NT2/D1 (cell line): ENCODE results near the gene AK8.

Experiments
- DNase-seq: peaks from one replicate; pipeline ENCODE4 v3.0.0-alpha.2; 2011; ENCODE audit warnings: low read depth, low spot score
- H3K27me3 ChIP-seq: 2 replicates; pipeline ENCODE4 v1.6.0; 2011; ENCODE audit warnings: mild to moderate bottlenecking; ENCODE audit not compliant: insufficient read length, insufficient read depth
- H3K36me3 ChIP-seq: 2 replicates; pipeline ENCODE4 v1.6.1; 2011; ENCODE audit warnings: mild to moderate bottlenecking, low read length, mixed read lengths; ENCODE audit not compliant: insufficient read depth, insufficient read length
- H3K4me1 ChIP-seq: 2 replicates; pipeline ENCODE4 v1.5.1; 2011; ENCODE audit not compliant: insufficient read depth, insufficient read length
- H3K4me3 ChIP-seq: 2 replicates; pipeline ENCODE4 v1.5.1; 2011; ENCODE audit warnings: low read depth; ENCODE audit not compliant: insufficient read length
- H3K9ac ChIP-seq: 2 replicates; pipeline ENCODE4 v1.6.0; 2011; ENCODE audit warnings: low read depth; ENCODE audit not compliant: insufficient read length
- H3K9me3 ChIP-seq: 2 replicates; pipeline ENCODE4 v1.5.1; 2011; ENCODE audit warnings: mild to moderate bottlenecking, low read length; ENCODE audit not compliant: insufficient read depth
- SUZ12 ChIP-seq: IDR thresholded peaks from 2 replicates; pipeline ENCODE4 v1.6.1; 2011; ENCODE audit not compliant: insufficient read length, insufficient read depth; ENCODE audit errors: extremely low read depth
- YY1 ChIP-seq: IDR thresholded peaks from 2 replicates; pipeline ENCODE4 v1.6.1; 2011; ENCODE audit not compliant: insufficient read length, insufficient read depth
- ZNF274 ChIP-seq: IDR thresholded peaks from 2 replicates; pipeline ENCODE4 v1.6.1; 2011; ENCODE audit warnings: mild to moderate bottlenecking, low read depth, low read length

Gene AK8

GRCh38 chr9:132878695-132879456 lies 792 bp upstream of the AK8 start, which contains the start of gene SPACA9:
TSS of gene SPACA9 (plus strand) at chr9:132878898. CDS start at chr9:132883948, 5,050 bp downstream.
- Histone ChIP-seq H3K4me1 (peaks cover 9% of the 10 kb centered on the region), H3K9me3 (no peaks in the 10 kb centered on the region), H3K27me3 (peaks cover 36% of the 10 kb centered on the region), H3K9ac (peak within 1 kb of the TSS; percentile 83), H3K4me3 (peak within 1 kb of the TSS; percentile 82), H3K36me3 (no peaks in the 10 kb centered on the region)
- TF ChIP-seq SUZ12 (no peak), YY1 (no peak)
- DNase-seq, result no peak

GRCh38 chr9:132877458-132877823 lies 643 bp downstream of the AK8 start:
- Histone ChIP-seq H3K4me3 (peak overlapping the region; percentile 82), H3K4me1 (peaks cover 5% of the 10 kb centered on the region), H3K9me3 (no peaks in the 10 kb centered on the region), H3K9ac (peak overlapping the region; percentile 83), H3K27me3 (peaks cover 36% of the 10 kb centered on the region), H3K36me3 (no peaks in the 10 kb centered on the region)
- DNase-seq, result no peak
- no peak for TF ChIP-seq ZNF274
- no peak for TF ChIP-seq YY1
- TF ChIP-seq SUZ12, result no peak

DNA sequence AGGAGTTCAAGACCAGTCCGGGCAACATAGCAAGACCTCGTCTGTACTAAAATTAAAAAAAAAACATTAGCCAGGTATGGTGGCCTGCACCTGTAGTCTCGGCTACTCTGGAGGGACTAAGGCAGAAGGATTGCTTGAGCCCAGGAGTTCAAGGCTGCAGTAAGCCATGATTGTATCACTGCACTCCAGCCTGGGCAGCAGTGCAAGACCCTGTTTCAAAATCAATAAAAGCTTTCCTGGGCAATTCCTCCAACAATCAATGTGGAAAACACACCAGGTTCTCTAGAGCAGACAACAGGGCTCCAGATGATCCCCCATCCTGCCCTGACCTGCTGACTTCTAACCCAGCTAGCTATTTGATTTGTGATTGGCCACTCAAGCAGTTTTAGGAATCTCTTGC lies 1.2 kb downstream of the AK8 start:
- TF ChIP-seq ZNF274 (no peak), SUZ12 (no peak), YY1 (no peak)
- no peaks in the 10 kb centered on the region for H3K36me3 ChIP-seq
- no peaks in the 10 kb centered on the region for H3K9me3 ChIP-seq
- no peak overlapping the region for H3K4me3 ChIP-seq
- H3K9ac ChIP-seq, result no peak overlapping the region
- no peak for DNase-seq
- H3K4me1 ChIP-seq, result no peaks in the 10 kb centered on the region
- peaks cover 36% of the 10 kb centered on the region for H3K27me3 ChIP-seq

- H3K4me1 ChIP-seq, result no peaks in the 10 kb centered on the region
- DNase-seq, result no peak
- H3K9me3 ChIP-seq, result no peaks in the 10 kb centered on the region
- H3K9ac ChIP-seq, result no peak overlapping the region
- peaks cover 36% of the 10 kb centered on the region for H3K27me3 ChIP-seq
- no peaks in the 10 kb centered on the region for H3K36me3 ChIP-seq
- no peak overlapping the region for H3K4me3 ChIP-seq
- TF ChIP-seq ZNF274, result no peak
- TF ChIP-seq SUZ12, result no peak
- no peak for TF ChIP-seq YY1
Measured at GRCh38 chr9:132875159-132875558, 2.9 kb downstream of the AK8 start.

GRCh38 chr9:132873403-132873802 lies 4.7 kb downstream of the AK8 start:
- Histone ChIP-seq H3K4me1 (no peaks in the 10 kb centered on the region), H3K4me3 (no peak overlapping the region), H3K9ac (no peak overlapping the region)

DNA sequence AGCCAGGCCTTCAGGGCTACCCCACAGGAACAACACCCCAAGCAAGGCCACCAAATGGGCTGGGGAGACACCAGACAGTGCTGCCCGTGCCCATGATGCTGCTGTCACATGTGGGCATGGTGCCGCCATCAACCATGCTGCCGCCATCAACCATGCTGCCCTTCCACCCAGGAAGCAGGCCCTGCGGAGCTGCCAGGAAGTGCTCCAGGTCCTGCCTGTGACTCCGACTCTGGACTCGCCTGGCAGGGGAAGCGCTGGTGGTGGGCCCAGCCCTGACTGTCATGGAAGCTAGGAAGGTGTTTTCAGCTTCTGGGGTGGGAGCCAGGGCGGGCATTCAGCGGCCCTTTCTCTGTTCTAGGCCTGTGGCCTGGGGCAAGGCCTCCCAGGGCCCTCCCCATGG lies 8.8 kb downstream of the AK8 start:
- no peak for TF ChIP-seq SUZ12
- TF ChIP-seq ZNF274, result no peak
- TF ChIP-seq YY1, result no peak
- DNase-seq, result no peak
- no peak overlapping the region for H3K4me3 ChIP-seq
- H3K27me3 ChIP-seq, result no peaks in the 10 kb centered on the region
- no peaks in the 10 kb centered on the region for H3K9me3 ChIP-seq
- H3K36me3 ChIP-seq, result no peaks in the 10 kb centered on the region
- H3K9ac ChIP-seq, result no peak overlapping the region
- H3K4me1 ChIP-seq, result peaks cover 2% of the 10 kb centered on the region

More at GRCh38 chr9:132873403-132873802, 4.7 kb downstream of the AK8 start:
- H3K36me3 ChIP-seq, result no peaks in the 10 kb centered on the region
- H3K27me3 ChIP-seq, result peaks cover 31% of the 10 kb centered on the region
- DNase-seq, result no peak
- TF ChIP-seq SUZ12, result no peak
- TF ChIP-seq YY1, result no peak
- no peak for TF ChIP-seq ZNF274
- H3K9me3 ChIP-seq, result no peaks in the 10 kb centered on the region

DNA sequence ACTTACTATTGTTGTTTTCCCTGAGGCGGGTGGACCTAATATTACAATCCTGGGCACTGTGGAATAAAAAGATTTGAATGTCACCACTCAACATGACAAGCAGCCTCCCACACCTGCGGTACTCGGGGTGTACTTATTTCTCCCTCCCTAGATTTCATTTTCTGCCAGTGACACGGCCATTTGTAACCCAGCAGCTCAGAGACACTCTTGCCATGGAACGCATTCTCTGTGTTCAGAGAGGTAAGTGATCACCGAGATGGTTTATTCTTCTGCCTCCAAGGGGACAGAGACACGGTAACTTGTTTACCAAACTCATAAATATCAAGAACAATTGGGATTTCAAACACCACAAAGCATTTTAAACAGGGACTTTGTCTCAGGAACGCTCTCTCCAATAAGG lies 11.2 kb downstream of the AK8 start:
- H3K4me1 ChIP-seq, result peaks cover 2% of the 10 kb centered on the region
- no peaks in the 10 kb centered on the region for H3K36me3 ChIP-seq
- H3K4me3 ChIP-seq, result no peak overlapping the region
- no peaks in the 10 kb centered on the region for H3K27me3 ChIP-seq
- no peaks in the 10 kb centered on the region for H3K9me3 ChIP-seq
- TF ChIP-seq YY1 (no peak), SUZ12 (no peak), ZNF274 (no peak)
- no peak overlapping the region for H3K9ac ChIP-seq
- DNase-seq, result no peak
